LNCAP (cell line): Measurements from ENCODE around the gene ARHGAP22.

Source experiments
- CTCF ChIP-seq: fragments of 450-650 bp; IDR thresholded peaks from 2 replicates; pipeline ENCODE4 v1.5.1; 2017; ENCODE audit warnings: mild to moderate bottlenecking

ARHGAP22 gene

GRCh38 chr10:48550977-48551376 lies 53.9 kb downstream of the ARHGAP22 start:
- no peak for TF ChIP-seq CTCF

DNA sequence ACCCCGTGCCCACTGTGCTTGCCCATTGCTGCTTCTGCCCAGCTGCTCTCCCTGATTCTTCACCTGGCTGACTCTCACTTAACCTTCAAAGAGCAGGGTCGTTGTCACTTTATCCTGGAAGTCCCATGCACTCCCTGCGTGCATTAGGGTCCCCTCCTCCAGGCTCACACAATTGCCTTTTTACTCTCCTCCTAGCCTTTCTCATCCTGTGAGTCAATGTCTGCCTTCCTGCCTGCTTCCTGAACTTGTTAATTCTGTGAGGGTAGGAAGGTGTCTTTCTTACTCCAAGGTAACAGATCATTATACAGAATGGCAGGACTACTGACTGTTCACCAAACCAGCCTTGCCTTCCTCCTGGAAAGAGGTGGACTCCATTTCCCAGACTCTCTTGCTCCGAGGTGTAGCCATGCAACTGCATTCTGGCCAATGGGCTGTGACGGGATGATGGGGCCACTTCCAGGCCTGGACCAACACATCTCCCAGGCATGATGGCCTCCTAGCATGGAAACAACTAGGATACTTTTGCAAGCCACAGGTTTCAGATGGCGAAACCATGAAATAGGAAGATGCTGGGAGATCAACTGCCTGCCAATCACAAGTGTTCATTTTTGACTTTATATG lies 54.7 kb downstream of the ARHGAP22 start:
- no peak for TF ChIP-seq CTCF

DNA sequence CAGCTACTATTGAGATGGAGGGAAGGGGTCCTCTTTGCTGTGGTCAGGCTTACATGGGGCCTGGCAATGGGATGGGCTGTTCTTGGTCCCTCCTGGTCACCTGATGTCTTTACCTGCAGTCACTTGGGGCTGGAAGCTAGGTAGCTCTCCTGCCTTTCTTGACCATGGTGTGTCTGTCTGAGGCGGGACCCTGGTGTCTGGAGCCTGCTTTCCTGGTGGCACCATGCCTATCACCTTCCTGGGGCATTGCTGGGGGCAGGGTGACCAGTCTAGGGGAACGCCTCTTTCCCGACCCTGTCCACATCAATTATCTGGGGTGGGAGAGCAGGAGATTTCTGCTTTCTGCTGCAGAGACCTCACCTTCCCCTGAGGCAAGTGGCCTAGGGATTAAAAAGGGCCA lies 55.6 kb downstream of the ARHGAP22 start:
- TF ChIP-seq CTCF: no peak

GRCh38 chr10:48548531-48549135 lies 56.2 kb downstream of the ARHGAP22 start:
- no peak for TF ChIP-seq CTCF

DNA sequence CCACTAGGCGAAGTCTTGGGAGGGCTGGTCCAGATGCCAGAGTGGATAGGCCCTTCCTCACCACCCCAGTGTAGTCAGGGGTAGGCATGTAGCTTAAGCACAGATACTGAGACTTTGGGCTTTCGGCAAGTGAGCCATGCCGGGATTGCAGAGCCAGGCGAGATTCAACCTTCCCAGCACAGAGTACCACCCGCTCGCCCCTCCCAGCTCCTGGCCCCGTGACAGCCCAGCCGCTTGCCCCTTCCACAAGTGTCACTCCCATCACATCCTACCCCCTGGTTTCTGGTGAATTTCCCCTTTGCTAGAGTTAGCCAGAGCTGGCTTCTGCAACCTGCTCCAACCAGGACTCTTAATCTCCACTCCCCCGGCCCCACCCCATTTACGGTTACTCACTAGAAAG lies 56.9 kb downstream of the ARHGAP22 start:
- no peak for TF ChIP-seq CTCF

- no peak for TF ChIP-seq CTCF
These were observed 57.6 kb downstream of the ARHGAP22 start for GRCh38 chr10:48547061-48547895.

DNA sequence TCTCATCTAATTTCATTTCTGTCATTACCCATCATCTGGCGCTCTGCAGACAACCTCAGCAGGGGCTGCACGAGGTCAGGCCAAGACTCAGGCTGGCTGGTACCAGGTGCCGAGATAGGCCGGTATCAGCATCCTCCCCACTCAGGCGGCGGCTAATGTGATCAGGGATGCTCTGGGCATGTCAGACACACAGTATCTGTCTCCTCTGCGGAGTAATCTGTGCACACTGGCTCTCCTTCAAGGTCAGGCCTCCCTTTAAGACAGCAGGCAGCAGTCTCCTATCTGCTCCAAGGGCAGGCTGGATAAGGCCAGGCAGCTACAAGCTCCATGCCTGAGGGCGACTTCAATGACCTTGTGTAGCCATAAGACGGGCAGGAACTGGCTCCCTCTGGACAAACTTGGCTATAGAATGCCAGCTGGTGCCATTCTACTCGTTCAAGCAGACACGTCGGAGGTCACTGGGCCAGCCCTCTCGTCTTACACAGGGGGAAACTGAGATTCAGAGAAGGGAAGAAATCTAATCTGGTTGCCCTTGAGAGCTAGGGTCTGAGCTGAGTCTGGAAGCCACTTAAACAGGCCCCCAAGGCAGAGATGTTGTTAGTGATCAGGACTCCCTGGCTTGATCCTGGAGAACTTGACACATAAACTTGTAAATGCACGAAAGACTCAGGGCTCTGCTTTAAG lies 59.3 kb downstream of the ARHGAP22 start:
- TF ChIP-seq CTCF: no peak
